DMS53 treated with DMSO at 0.1 percent for 48 hours (cell line): ENCODE data around the gene NRBF2.
"Not testable (repeated sequence)": the region's sequence is repeated elsewhere in the genome, so short reads cannot be mapped to it uniquely, and the experiment has no call there.

Source experiments
- DNase-seq: peaks from one replicate; lab custom pipeline; 2025; ENCODE audit not compliant: unreplicated experiment; lab: John Stamatoyannopoulos, UW

The NRBF2 gene

DNA sequence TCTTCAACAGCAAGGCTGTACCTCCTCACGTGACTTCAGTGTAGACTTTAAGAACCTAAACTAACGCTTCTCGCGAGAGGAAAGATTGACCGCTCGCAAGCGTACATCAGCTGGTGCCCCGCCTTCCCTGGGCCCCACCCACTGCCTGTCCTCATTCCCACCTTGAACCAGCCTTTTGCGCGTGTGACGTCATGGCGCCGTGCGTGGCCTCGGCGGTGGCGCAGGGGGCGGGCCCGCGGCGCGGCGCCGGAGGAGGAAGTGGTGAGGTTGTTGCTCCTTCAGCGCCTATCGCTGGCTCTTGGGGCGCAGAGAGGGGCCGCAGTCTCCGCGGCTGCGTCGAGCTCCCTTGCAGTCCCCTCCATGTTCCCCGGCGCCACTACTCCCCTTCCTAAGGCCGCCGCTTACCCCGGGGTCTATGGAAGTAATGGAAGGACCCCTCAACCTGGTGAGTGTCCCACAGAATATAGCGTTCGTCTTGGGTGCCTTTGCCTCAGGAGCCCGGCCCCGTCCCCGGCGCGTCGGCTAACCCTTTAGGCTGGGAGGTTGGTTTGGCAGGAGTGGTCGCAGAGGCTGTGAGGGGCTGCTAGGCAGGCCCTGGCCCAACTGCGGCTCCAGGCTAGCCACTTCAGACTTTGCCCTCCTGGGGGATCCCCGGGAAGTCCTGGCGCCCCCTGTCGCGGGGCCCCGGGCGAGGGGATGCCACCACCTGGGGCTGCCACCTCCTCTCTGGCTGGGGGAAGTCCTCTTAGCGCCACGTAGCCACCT lies at the start of gene NRBF2:
Gene NRBF2 (plus strand): TSS at position 273 of the 765 bp plus-strand sequence. CDS start 143 bp downstream, at position 416.
- DNase-seq: peak; percentile 98

- not testable (repeated sequence) for DNase-seq
Observed at GRCh38 chr10:63083406-63083805, 49.7 kb upstream of the NRBF2 start.

GRCh38 chr10:63083904-63084689 lies 49.0 kb upstream of the NRBF2 start:
- peak; percentile 75 for DNase-seq

DNA sequence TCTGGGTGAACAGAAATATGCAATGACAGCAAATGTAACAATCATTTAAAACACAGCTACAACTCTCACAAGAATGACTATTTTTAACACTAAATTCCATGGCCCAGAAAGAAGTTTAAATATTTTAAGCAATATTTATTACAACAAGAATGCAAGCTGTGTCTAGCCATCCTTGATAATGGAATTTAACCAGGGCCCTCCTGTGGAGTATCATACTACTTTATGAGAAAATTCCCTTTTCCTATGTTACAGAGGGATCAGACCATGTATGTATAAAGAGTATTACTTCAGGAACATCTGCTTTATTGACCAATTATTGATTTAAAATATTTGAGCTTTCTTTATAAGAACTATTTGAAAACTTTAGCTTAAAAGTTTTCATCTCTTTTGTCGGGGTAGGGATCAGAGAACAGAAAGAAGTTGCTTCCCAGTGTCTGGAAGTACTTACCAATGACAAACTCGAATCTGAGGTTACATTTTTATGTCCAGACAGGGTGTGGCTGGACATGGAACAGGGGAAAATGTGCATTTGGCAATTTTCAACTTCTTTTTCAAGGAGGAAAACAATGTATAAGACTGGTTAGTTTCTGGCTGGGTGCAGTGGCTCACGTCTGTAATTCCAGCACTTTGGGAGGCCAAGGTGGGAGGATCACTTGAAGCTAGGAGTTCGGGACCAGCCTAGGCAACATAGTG lies 48.3 kb upstream of the NRBF2 start:
- DNase-seq: no peak

- DNase-seq: no peak
Observed at GRCh38 chr10:63093227-63093626, 39.9 kb upstream of the NRBF2 start.

DNA sequence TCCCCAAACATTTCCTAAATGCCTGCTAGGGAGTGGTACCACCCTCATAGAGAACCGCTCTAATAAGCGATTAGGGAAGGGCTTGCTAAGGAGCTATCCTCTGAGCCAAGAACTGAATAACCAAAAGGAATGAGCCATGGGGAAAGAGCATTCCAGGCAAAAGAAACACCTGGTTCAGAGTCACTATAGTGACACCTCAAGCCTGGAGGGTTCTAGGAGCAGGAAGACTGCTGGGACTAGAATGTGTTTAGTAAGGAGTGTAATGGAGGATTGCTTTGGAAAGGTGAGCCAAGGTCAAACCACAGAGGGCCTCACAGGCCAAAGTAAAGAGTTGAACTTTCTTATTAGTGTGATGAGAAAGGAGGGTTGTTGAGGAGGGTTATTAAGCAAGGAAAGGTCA lies 38.7 kb upstream of the NRBF2 start:
- no peak for DNase-seq

DNA sequence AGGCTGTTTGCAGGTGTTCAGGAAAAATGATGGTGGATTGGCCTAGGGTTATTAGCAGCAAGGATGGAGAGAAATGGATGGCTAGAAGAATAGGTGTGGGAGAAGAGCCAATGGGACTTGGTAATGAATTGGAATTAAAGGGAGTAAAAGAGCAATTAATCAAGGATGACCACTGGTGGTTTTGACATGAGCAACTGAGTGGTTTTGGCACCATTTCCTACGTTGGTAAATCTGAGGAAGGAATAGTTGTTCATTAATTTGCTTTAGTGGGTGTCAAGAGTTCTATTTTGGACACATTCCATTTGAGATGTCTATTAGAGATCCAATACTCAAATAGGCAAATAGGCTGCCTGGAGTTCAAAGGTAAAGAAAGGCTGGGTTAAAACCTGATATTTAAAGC lies 38.2 kb upstream of the NRBF2 start:
- no peak for DNase-seq

DNA sequence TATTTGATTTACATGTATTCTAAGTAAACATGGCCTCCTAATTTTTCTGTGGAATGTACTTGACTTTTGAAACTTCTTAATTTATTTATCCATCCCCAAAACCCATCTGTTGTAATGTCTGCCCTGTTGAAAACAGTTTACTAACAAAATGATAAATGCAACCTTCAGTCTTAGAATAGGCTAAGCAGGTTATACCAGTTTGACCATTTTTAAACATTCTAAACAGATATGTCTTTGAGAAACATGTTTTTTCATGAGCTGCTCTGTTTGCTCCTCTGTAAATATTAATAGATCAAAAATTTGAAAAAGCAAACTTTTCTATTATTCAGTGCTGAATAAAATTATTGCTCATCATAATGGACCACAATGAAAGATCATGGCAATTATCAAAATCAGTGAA lies 33.4 kb upstream of the NRBF2 start:
- no peak for DNase-seq

DNA sequence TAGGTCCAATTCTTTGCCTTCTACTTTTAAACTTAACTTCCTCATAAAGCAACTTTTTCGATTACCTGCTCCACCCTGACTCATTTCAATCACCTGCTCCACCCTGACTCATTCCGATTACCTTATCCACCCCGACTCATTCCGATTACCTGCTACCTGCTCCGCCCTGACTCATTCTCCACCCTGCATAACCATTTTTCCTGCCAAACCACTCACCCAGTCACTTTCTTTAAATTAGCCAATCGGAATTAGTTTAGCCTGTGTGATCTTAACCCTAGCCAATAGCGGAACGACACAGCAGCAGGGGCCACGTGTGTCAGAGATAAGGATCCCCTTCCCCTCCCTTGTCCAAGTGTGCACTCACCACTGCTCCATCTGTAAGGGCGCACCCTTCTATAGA lies 32.0 kb upstream of the NRBF2 start:
- not testable (repeated sequence) for DNase-seq

DNA sequence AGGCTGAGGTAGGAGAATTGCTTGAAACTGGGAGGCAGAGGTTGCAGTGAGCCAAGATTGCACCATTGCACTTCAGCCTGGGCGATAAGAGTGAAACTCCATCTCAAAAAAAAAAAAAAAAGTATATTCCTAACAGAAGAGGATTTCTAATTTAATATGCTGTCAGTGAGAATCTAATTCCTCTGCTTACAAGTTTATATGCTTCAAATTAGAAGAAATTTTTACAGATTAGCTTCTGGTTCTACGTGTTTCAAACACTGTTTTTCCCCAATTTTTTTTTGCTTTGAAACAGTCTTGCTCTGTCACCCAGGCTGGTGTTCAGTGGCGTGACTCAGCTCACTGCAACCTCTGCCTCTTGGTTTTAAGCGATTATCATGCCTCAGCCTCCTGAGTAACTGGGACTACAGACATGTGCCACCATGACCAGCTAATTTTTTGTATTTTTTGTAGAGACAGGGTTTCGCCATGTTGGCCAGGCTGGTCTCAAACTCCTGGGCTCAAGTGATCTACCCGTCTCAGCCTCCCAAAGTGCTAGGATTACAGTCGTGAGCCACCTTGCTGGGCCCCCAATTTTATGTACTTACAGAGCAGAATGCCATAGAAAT lies 30.7 kb upstream of the NRBF2 start:
- DNase-seq: not testable (repeated sequence)

- DNase-seq: not testable (repeated sequence)
Observed at GRCh38 chr10:63103178-63103577, 29.9 kb upstream of the NRBF2 start.

- no peak for DNase-seq
Observed at GRCh38 chr10:63103971-63104409, 29.1 kb upstream of the NRBF2 start.

DNA sequence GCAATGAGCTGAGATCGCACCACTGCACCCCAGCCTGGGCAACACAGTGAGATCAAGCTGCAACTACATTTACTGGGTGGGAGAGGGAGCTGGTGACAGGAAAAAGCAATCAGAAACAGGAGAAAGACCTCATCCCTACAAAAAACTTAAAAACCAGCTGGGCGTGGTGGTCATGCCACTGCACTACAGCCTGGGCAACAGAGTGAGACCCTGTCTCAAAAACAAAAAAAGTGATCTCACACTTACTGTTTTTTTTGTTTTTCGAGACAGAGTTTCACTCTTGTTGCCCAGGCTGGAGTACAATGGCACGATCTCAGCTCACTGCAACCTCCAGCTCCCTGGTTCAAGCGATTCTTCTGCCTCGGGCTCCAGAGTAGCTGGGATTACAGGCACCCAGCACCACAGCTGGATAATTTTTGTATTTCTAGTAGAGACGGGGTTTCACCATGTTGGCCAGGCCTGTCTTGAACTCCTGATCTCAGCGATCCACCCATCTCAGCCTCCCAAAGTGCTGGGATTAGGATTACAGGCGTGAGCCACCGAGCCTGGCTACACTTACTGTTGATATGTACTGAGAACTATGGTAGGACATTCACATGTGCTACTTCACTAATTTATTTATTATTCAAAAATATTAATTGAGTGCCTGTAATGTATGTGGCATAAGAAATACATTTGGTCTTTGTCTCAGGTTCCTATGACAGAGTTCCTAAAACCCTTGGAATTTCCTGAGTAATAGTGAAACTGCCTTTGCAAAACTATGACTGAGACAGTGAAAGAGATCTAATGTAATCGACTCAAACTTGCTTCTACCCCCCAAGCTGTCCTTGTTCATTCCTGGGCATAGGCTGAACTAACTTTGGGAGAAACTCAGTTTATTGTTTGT lies 27.7 kb upstream of the NRBF2 start:
- DNase-seq: no peak

DNA sequence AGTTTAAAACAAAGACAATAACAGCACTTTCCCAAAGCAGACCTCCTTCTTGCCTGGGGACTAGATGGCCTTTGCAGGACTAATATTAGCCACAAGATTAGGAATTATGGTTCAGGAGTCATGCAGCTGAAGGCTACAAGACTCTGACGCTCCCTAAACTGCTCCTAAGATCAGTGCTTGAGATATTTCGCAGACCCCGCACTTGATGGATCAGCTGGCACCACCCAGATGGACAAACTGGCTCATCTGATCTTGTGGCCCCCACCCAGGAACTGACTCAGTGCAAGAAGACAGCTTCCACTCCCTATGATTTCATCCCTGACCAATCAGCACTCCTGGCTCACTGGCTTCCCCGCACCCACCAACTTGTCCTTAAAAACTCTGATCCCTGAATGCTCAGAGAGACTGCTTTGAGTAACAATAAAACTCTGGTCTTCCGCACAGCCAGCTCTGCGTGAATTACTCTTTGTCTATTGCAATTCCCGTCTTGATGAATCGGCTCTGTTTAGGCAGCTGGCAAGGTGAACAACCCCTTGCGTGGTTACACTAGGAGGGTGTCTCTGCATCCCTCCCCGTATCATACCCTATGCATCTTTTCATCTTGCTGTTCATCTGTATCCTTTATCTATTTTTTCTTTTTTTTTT lies 26.9 kb upstream of the NRBF2 start:
- no peak for DNase-seq

DNA sequence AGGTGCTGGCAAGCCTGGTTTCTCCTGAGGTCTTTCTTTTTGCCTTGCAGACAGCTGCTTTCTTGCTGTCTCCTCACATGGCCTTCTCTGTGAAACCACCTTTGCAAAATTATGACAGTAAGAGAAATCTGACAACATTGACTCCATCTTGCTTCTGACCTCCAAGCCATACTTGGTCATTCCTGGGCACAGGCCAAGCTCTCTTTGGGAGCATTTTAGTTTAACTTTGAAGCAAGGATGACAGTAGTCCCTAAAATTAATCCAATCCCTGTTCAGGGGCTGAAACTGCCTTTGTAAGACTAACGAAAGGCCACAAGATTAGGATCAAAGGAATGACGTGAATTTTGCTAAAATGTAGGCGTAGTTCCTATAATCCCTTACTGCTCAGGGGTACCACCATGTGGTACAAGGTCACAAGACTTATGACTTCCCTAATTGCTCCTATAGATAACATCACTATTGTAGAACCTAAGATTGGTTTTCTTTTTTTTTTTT lies 25.1 kb upstream of the NRBF2 start:
- DNase-seq: no peak

GRCh38 chr10:63110940-63111339 lies 22.2 kb upstream of the NRBF2 start:
- DNase-seq: no peak

- DNase-seq: no peak
Observed at GRCh38 chr10:63114031-63114814, 18.9 kb upstream of the NRBF2 start.

DNA sequence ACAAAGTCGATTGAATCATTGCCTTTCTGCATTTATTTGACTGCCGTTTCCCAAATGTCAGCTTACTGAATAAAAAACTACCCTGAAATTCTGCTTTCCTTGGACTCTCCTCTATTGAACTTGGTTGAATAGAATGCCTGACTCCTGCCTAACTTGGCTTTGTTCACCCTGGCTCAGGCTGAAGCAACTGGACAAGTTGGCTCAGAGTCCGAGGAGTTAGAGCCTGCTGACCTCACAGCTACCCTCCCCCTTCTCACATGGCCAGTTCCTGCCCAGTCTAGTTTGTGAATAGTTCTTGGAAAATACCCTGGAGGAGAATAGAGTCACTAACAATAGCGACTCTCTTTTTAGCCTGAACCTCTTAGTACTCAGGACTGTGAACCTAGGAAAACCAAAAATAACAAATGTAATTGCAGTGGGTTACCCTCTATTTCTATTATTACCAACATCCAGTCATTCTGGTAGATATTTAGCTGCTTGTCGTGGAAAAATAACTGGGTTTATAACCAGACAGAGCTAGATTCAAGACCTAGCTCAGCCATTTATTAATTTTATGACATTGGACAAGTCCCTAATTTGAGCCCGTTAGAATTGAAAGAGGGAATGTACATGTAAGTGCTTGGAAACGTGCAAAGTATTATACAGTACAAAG lies 17.3 kb upstream of the NRBF2 start:
- no peak for DNase-seq
